ENCODE measurements around the gene KCNIP4.

KCNIP4 gene

GRCh38 chr4:21763855-21764254 is 184.7 kb downstream of the KCNIP4 start:
- DNase-seq (ENCODE audit: low read depth): no peak

- no peak for DNase-seq (ENCODE audit: low read depth)
Observed at GRCh38 chr4:21757248-21757647, 191.3 kb downstream of the KCNIP4 start.

- DNase-seq (ENCODE audit: low read depth): no peak
Observed at GRCh38 chr4:21753084-21753760, 195.3 kb downstream of the KCNIP4 start.

GRCh38 chr4:21752616-21753015 is 196.0 kb downstream of the KCNIP4 start:
- DNase-seq (ENCODE audit: low read depth): no peak

GRCh38 chr4:21749924-21750323 is 198.6 kb downstream of the KCNIP4 start:
- DNase-seq (ENCODE audit: low read depth): no peak

- no peak for DNase-seq (ENCODE audit: low read depth)
Observed at GRCh38 chr4:21749412-21749811, 199.2 kb downstream of the KCNIP4 start.

- no peak for DNase-seq (ENCODE audit: low read depth)
Observed at GRCh38 chr4:21744046-21744445, 204.5 kb downstream of the KCNIP4 start.

- DNase-seq (ENCODE audit: low read depth): no peak
Observed at GRCh38 chr4:21742326-21742725, 206.2 kb downstream of the KCNIP4 start.

GRCh38 chr4:21738821-21739220 is 209.8 kb downstream of the KCNIP4 start:
- DNase-seq (ENCODE audit: low read depth): no peak

- no peak for DNase-seq (ENCODE audit: low read depth)
Observed at GRCh38 chr4:21735866-21736265, 212.7 kb downstream of the KCNIP4 start.

GRCh38 chr4:21733894-21734630 is 214.5 kb downstream of the KCNIP4 start:
- DNase-seq (ENCODE audit: low read depth): no peak

GRCh38 chr4:21728304-21728703 is 220.3 kb downstream of the KCNIP4 start:
- no peak for DNase-seq (ENCODE audit: low read depth)

GRCh38 chr4:21726255-21726815 is 222.2 kb downstream of the KCNIP4 start:
- DNase-seq (ENCODE audit: low read depth): no peak

- DNase-seq (ENCODE audit: low read depth): no peak
Observed at GRCh38 chr4:21722157-21722839, 226.3 kb downstream of the KCNIP4 start.

- no peak for DNase-seq (ENCODE audit: low read depth)
Observed at GRCh38 chr4:21716531-21716930, 232.0 kb downstream of the KCNIP4 start.

- no peak for DNase-seq (ENCODE audit: low read depth)
Observed at GRCh38 chr4:21710179-21710835, 238.3 kb downstream of the KCNIP4 start.

- DNase-seq (ENCODE audit: low read depth): no peak
Observed at GRCh38 chr4:21709761-21710160, 238.8 kb downstream of the KCNIP4 start.

- DNase-seq (ENCODE audit: low read depth): no peak
Observed at GRCh38 chr4:21709031-21709430, 239.5 kb downstream of the KCNIP4 start.

GRCh38 chr4:21699446-21699845 is 249.1 kb downstream of the KCNIP4 start:
- DNase-seq (ENCODE audit: low read depth): no peak

GRCh38 chr4:21697583-21697982 is 251.0 kb downstream of the KCNIP4 start:
- no peak for DNase-seq (ENCODE audit: low read depth)

- DNase-seq (ENCODE audit: low read depth): no peak
Observed at GRCh38 chr4:21695141-21695540, 253.4 kb downstream of the KCNIP4 start.

GRCh38 chr4:21692241-21692640 is 256.3 kb downstream of the KCNIP4 start:
- no peak for DNase-seq (ENCODE audit: low read depth)
